HG03066 (cell line): Measurements from ENCODE around the gene SLIT1.
"Not testable (repeated sequence)": the region's sequence is repeated elsewhere in the genome, so short reads cannot be mapped to it uniquely, and the experiment has no call there.

Source experiments
- ATAC-seq: cut with Tn5 transposase; IDR thresholded peaks from one replicate; pipeline ENCODE4 v1.9.1; 2021; ENCODE audit warnings: low read depth; ENCODE audit not compliant: unreplicated experiment

SLIT1 gene

DNA sequence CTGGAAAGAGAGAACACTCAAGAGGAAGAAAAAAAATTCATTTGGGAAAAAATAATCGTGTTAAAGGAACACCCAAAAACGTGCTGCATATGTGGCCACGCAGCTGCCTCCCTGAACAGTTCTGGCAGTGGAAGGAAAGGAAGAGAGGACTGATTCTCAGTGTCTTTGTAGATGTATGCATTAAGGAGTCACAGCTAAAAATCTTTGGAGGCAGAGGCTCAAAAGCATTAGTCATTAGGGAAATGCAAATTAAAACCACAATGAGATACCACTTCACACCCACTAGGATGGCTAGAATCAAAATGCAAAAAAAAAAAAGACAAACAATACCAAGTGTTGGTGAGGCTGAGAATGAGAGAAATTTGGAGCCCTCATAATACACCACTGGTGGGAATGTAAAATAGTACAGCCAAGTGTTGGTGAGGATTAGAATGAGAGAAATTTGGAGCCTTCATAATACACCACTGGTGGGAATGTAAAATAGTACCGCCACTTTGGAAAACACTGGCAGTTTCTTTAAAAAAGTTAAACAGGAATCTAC, 134.7 kb downstream of the SLIT1 start:
- ATAC-seq, result no peak

DNA sequence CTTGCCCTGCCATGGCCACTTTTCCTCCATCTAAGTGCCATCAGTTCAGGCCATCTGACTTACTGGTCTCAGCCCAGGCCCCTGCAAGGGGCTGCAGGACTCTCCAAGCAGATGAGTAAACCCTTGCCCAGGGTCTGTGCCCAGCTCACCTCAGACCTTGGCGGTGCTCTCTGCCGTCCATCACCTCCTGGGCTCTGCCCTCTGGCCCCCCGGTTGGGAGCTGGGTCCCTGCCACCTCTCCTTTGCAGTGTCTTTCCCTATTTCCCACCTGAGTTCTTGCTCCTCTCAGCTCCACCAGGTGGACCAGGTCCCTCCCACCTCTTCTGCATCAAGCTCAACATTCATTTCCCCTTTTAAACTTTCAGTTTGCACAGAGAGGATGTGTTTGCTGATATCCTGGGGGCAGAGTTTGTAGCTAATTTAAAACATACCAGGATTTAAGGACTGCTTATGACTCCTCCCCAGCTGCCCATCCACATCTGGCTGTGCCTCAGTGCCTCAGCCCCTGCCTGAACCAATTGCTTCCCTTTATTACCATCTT, 135.5 kb downstream of the SLIT1 start:
- no peak for ATAC-seq

DNA sequence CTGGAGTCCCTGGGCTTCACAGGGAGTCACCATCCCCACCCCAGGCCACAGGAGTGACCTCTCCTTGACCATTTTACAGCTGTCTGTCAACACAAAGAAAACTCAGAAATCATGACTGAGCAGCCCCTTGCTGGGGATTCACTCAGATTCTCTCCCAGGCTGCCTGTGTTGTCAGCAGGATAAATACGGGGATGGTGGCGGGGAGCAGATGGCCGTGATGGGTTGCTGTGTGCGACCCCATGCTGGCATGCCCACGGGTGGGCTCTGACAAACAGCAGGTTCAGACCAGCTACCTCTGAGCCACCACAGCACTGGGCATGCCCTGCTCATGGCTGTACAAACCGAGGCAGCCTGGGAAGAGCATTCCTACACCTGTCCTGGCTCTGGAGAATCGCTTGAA, 136.1 kb downstream of the SLIT1 start:
- no peak for ATAC-seq

- no peak for ATAC-seq
Measured at GRCh38 chr10:97048649-97049427, 136.9 kb downstream of the SLIT1 start.

DNA sequence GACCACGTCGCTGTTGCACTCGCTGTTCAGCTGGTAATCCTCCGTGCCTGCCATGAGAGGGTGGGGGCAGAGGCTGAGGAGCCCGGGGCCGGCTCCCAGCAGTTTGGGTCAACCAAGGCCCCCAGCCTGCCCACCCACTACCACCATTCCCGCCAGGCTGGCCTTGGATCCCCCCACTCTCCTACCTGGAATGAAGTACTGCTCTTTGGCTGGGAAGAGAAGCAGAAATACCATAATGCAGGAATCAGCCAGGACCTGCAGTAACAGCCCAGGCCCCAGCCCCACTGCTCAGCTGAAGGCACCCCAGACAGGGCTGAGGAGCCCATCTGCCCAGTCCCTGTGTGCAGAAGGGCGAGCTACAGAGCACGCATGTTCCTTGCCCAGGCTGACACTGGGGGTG, 138.0 kb downstream of the SLIT1 start:
- no peak for ATAC-seq

GRCh38 chr10:97047083-97047736, 138.5 kb downstream of the SLIT1 start:
- ATAC-seq, result no peak

GRCh38 chr10:97046456-97047082, 139.2 kb downstream of the SLIT1 start:
- no peak for ATAC-seq

DNA sequence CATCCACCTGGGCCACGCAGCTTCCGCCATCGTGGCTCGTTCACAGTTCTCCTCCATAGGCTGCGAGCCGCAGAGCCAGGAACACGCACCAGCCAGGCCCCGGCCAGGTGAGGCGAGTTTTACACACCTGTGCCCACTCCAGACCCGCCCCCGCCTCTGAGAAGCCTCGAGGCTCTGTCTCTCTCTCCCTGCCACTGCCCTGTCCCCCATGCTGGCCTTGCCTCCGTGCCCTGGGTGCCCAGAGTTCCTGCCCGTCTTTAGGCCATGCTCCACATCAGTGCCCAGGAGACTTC, 142.2 kb downstream of the SLIT1 start:
- no peak for ATAC-seq

GRCh38 chr10:97042716-97043562, 142.8 kb downstream of the SLIT1 start:
- ATAC-seq, result no peak

- no peak for ATAC-seq
Measured at GRCh38 chr10:97042081-97042480, 143.7 kb downstream of the SLIT1 start.

DNA sequence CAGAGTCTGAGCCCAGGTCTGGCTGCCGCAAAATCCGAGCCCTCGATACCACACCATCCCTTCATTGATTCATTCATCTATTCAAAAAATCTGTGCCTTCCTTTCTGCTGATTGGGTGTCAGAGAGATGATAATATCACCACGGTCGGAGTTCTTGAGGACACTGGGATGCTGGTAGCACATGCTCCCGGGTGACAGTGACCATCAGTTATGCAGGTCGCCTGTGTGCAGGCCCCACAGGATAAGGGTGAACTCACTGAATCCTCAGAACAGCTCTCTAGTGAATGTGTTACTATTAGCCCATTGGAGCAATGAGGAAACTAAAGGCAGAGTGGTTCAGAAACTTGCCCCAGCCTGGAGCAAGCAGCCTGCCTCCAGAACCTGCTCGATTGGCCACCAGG, 145.1 kb downstream of the SLIT1 start:
- no peak for ATAC-seq

GRCh38 chr10:97040248-97040584, 145.5 kb downstream of the SLIT1 start:
- no peak for ATAC-seq

GRCh38 chr10:97039538-97040247, 146.1 kb downstream of the SLIT1 start:
- no peak for ATAC-seq

GRCh38 chr10:97038688-97039087, 147.1 kb downstream of the SLIT1 start:
- no peak for ATAC-seq

GRCh38 chr10:97037365-97038361, 148.1 kb downstream of the SLIT1 start:
- peak; percentile 61 for ATAC-seq

DNA sequence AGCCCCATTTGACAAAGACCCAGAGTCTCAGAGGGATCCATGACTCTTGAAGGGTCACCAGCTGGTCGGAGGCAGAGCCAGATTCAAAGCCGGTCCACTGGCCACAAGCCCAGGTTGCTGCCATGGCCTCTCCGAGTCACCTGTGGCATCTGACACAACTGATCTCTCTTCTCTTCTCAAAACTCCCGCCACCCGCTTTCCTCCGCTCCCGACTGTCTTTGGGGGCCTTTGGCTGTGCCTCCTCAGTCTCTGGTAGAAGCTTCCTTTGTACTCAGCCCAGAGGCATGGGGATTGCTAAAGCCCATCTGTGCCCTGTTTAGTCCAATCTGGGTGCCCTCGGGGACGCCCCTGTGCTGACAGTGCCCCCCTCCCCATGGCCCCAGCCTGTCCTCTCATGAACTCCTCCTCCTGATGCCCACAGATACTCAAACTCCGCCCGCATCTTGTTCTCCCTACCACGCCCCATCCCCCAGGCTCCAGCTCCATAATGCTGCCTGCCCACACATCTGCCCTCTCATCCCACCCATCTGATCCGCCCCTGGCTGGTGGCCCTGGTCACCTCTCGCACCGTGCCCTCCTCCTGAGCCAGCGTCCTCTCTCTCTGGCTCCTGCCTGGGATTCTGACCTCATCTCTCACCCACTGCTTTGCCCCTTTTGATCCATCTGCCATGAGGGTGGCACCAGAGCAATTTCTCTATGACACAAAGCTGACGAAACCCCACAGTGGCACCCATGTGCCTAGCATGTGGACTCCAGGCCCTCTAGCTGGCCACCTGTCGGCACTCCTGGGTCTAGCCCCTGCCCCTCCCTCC, 150.6 kb downstream of the SLIT1 start:
- no peak for ATAC-seq

DNA sequence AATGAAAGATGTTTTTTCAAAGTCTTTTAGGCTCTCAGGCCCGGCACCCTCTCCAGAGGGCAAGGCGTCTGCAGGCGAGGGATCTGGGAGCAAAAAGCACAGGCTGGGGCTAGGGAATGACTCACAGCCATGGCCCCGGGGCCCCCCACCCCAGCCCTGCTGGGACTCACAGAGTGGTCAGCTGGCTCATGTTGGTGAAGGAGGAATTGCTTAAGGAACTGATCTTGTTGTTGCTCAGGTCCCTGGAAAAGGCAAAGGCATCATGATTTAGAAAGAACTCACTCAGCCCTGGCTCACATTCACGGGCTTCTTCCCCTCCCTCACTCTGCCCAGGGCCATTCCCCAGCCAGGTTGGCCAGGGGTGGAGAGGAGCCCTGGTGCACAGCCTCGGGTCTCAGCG, 151.5 kb downstream of the SLIT1 start:
- no peak for ATAC-seq

GRCh38 chr10:97033841-97034240, 151.9 kb downstream of the SLIT1 start:
- ATAC-seq, result not testable (repeated sequence)
